Measurements from ENCODE around the gene PPFIA2. TPM values are rescaled to one million over a fixed set of nuclear protein-coding genes. Genes with fewer than 3 reads are reported as not detected.

Gene PPFIA2
- polyA plus RNA-seq, 3 donors, result not detected

DNA sequence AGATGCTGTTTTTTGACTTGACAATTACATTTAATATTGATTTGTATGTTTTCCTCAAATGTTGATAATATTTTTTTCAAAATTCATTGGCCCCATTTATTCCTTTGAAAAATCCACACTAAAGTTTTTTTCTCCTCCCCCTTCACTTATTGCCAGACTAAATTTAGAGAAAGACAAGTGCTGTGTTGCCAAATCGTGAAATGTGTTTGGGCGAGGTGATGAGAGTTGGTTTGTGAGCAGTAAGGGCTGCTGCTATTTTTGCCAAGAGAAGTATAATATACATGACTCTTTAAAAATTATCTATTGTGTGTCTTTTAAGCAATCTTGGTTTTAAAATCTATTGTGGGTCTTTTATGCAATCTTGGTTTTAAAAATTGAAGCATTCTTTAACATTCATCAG is 188.9 kb downstream of the PPFIA2 start:
- H3K9ac ChIP-seq (ENCODE audit: insufficient read depth, low read length, poor library complexity, severe bottlenecking), result no peak overlapping the region
- no peak overlapping the region for H3K4me3 ChIP-seq (replicated peaks in 1 of 3; ENCODE audit: low read depth in 2 of 3, low read length in 3 of 3)
- H4K20me1 ChIP-seq (ENCODE audit: insufficient read depth, low read length), result no peaks in the 10 kb centered on the region
- no peak for DNase-seq
- no peaks in the 10 kb centered on the region for H3K79me2 ChIP-seq (ENCODE audit: insufficient read depth, low read length)
- no peaks in the 10 kb centered on the region for H3K4me1 ChIP-seq (ENCODE audit: control insufficient read depth in 1 of 2, insufficient read depth in 2 of 2, low read length in 2 of 2)
- H3K9me3 ChIP-seq (replicated peaks in 1 of 2; ENCODE audit: control insufficient read depth in 1 of 2, insufficient read depth in 1 of 2, low read length in 2 of 2), result no peaks in the 10 kb centered on the region
- H3K4me2 ChIP-seq (replicated peaks; ENCODE audit: extremely low read depth, low read length, poor library complexity, severe bottlenecking), result no peak overlapping the region
- H3K27ac ChIP-seq (ENCODE audit: low read depth in 1 of 2, low read length in 2 of 2), result no peak overlapping the region
- H3K27me3 ChIP-seq (ENCODE audit: control insufficient read depth in 2 of 2, insufficient read depth in 2 of 2, low read length in 2 of 2), result no peaks in the 10 kb centered on the region
- intact Hi-C loops (cut with micrococcal nuclease), result no loop called here
- no peak overlapping the region for H3K4me3 Mint-ChIP-seq
- WGBS (ENCODE audit: insufficient coverage), result no CpG with 5 or more reads among the region's 2 CpGs
- no peaks in the 10 kb centered on the region for H3K36me3 Mint-ChIP-seq
- H3K27ac Mint-ChIP-seq, result no peak overlapping the region
- peaks cover 0 to 3% (median 0%) of the 10 kb centered on the region in 7 donors for H3K9me3 Mint-ChIP-seq
- H3K4me1 Mint-ChIP-seq, result no peaks in the 10 kb centered on the region
- no peaks in the 10 kb centered on the region for H3K27me3 Mint-ChIP-seq (ENCODE audit: low read depth in 3 of 3)
- H2AFZ ChIP-seq (ENCODE audit: insufficient read depth, low read depth, low read length, poor library complexity, severe bottlenecking), result no peak overlapping the region
- TF ChIP-seq, protein P1, sequence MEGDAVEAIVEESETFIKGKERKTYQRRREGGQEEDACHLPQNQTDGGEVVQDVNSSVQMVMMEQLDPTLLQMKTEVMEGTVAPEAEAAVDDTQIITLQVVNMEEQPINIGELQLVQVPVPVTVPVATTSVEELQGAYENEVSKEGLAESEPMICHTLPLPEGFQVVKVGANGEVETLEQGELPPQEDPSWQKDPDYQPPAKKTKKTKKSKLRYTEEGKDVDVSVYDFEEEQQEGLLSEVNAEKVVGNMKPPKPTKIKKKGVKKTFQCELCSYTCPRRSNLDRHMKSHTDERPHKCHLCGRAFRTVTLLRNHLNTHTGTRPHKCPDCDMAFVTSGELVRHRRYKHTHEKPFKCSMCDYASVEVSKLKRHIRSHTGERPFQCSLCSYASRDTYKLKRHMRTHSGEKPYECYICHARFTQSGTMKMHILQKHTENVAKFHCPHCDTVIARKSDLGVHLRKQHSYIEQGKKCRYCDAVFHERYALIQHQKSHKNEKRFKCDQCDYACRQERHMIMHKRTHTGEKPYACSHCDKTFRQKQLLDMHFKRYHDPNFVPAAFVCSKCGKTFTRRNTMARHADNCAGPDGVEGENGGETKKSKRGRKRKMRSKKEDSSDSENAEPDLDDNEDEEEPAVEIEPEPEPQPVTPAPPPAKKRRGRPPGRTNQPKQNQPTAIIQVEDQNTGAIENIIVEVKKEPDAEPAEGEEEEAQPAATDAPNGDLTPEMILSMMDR (IDR thresholded peaks at IDR 0.05), result no peak
- H3K36me3 ChIP-seq (replicated peaks in 1 of 2; ENCODE audit: control insufficient read depth in 1 of 2, insufficient read depth in 2 of 2, low read length in 2 of 2), result no peaks in the 10 kb centered on the region

GRCh38 chr12:81564237-81564636 is 194.9 kb downstream of the PPFIA2 start:
- Mint-ChIP-seq H3K27me3 (ENCODE audit: low read depth in 3 of 3) (peaks cover 0 to 2% (median 0%) of the 10 kb centered on the region in 3 donors), H3K4me3 (no peak overlapping the region), H3K36me3 (no peaks in the 10 kb centered on the region), H3K9me3 (peaks cover 0 to 6% (median 0%) of the 10 kb centered on the region in 7 donors), H3K27ac (no peak overlapping the region), H3K4me1 (no peaks in the 10 kb centered on the region)
- Histone ChIP-seq H3K27ac (ENCODE audit: low read depth in 1 of 2, low read length in 2 of 2) (no peak overlapping the region), H3K27me3 (ENCODE audit: control insufficient read depth in 2 of 2, insufficient read depth in 2 of 2, low read length in 2 of 2) (no peaks in the 10 kb centered on the region), H3K79me2 (ENCODE audit: insufficient read depth, low read length) (no peaks in the 10 kb centered on the region), H3K36me3 (replicated peaks in 1 of 2; ENCODE audit: control insufficient read depth in 1 of 2, insufficient read depth in 2 of 2, low read length in 2 of 2) (no peaks in the 10 kb centered on the region), H3K9ac (ENCODE audit: insufficient read depth, low read length, poor library complexity, severe bottlenecking) (no peak overlapping the region), H3K4me3 (replicated peaks in 1 of 3; ENCODE audit: low read depth in 2 of 3, low read length in 3 of 3) (no peak overlapping the region), H3K4me2 (replicated peaks; ENCODE audit: extremely low read depth, low read length, poor library complexity, severe bottlenecking) (no peak overlapping the region), H3K4me1 (ENCODE audit: control insufficient read depth in 1 of 2, insufficient read depth in 2 of 2, low read length in 2 of 2) (no peaks in the 10 kb centered on the region), H4K20me1 (ENCODE audit: insufficient read depth, low read length) (no peaks in the 10 kb centered on the region), H3K9me3 (replicated peaks in 1 of 2; ENCODE audit: control insufficient read depth in 1 of 2, insufficient read depth in 1 of 2, low read length in 2 of 2) (no peaks in the 10 kb centered on the region), H2AFZ (ENCODE audit: insufficient read depth, low read depth, low read length, poor library complexity, severe bottlenecking) (no peak overlapping the region)
- TF ChIP-seq, protein P1 (IDR thresholded peaks at IDR 0.05), result no peak
- no peak for DNase-seq
- no CpG with 5 or more reads among the region's 2 CpGs for WGBS (ENCODE audit: insufficient coverage)
- intact Hi-C loops (cut with micrococcal nuclease), result no loop called here

All from CD14-positive monocyte (primary cell).